B cell (primary cell): ENCODE data around the gene GABRD.

Experiments
- EZH2 ChIP-seq: IDR thresholded peaks from 2 replicates; pipeline ENCODE4 v1.6.1; 2012; ENCODE audit warnings: borderline replicate concordance, low read depth, mild to moderate bottlenecking, moderate library complexity, low read length; ENCODE audit not compliant: insufficient read depth, poor library complexity, severe bottlenecking
- TF ChIP-seq, protein P1 (sequence below): fragments of 200-600 bp; IDR thresholded peaks from one replicate; pipeline ENCODE4 v1.8.0; 2022; ENCODE audit warnings: antibody characterized with exemption, mild to moderate bottlenecking

GRCh38 chr1:2024451-2024850 is 5.3 kb downstream of the GABRD start:
- TF ChIP-seq, protein P1, sequence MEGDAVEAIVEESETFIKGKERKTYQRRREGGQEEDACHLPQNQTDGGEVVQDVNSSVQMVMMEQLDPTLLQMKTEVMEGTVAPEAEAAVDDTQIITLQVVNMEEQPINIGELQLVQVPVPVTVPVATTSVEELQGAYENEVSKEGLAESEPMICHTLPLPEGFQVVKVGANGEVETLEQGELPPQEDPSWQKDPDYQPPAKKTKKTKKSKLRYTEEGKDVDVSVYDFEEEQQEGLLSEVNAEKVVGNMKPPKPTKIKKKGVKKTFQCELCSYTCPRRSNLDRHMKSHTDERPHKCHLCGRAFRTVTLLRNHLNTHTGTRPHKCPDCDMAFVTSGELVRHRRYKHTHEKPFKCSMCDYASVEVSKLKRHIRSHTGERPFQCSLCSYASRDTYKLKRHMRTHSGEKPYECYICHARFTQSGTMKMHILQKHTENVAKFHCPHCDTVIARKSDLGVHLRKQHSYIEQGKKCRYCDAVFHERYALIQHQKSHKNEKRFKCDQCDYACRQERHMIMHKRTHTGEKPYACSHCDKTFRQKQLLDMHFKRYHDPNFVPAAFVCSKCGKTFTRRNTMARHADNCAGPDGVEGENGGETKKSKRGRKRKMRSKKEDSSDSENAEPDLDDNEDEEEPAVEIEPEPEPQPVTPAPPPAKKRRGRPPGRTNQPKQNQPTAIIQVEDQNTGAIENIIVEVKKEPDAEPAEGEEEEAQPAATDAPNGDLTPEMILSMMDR, result no peak
- TF ChIP-seq EZH2, result no peak
